Thyroid gland (tissue), 4 donors: ENCODE data around the gene EML5.

Experiments used
- POLR2A ChIP-seq, 2 donors: fragments of 450-650 bp; IDR thresholded peaks; one replicate each; pipeline ENCODE4 v1.6.1; 2017; ENCODE audit warnings: antibody characterized with exemption in 2 of 2, mild to moderate bottlenecking in 2 of 2, moderate library complexity in 1 of 2
- TF ChIP-seq, protein P1 (sequence below), 6 experiments: fragments of 200-600 bp in 3 of 6; fragments of 450-650 bp in 3 of 6; sonication (generic) in 3 of 6; IDR thresholded peaks; one replicate each; pipeline ENCODE4 v1.5.1; 2016 to 2019; ENCODE audit warnings: antibody characterized with exemption in 6 of 6, mild to moderate bottlenecking in 2 of 6, inconsistent platforms in 1 of 6, moderate library complexity in 1 of 6

DNA sequence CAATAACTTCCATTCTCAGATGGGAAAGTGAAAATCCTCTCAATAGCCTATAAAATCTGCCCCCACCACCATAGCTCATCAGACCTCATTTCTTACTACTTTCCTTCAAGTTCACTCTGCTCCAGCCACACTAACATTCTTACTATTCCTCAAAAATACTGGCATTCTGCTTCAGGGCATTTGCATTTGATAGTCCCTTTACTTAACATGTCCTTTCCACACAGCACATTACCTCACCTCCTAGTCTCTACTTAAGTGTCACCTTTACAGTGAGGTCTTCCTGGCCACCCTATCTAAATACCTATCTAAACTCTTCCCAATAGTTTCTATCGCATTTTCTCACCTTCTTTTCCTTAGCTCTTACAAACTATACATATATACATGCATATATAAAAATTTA, 6.8 kb downstream of the EML5 start:
- TF ChIP-seq POLR2A (IDR thresholded peaks at IDR 0.05): no peak
- TF ChIP-seq, protein P1, sequence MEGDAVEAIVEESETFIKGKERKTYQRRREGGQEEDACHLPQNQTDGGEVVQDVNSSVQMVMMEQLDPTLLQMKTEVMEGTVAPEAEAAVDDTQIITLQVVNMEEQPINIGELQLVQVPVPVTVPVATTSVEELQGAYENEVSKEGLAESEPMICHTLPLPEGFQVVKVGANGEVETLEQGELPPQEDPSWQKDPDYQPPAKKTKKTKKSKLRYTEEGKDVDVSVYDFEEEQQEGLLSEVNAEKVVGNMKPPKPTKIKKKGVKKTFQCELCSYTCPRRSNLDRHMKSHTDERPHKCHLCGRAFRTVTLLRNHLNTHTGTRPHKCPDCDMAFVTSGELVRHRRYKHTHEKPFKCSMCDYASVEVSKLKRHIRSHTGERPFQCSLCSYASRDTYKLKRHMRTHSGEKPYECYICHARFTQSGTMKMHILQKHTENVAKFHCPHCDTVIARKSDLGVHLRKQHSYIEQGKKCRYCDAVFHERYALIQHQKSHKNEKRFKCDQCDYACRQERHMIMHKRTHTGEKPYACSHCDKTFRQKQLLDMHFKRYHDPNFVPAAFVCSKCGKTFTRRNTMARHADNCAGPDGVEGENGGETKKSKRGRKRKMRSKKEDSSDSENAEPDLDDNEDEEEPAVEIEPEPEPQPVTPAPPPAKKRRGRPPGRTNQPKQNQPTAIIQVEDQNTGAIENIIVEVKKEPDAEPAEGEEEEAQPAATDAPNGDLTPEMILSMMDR (IDR thresholded peaks at IDR 0.05): no peak
